ENCODE measurements around the gene SLCO3A1. TPM values are rescaled to one million over a fixed set of nuclear protein-coding genes. Genes with fewer than 3 reads are reported as not detected.

Gene SLCO3A1
- total RNA-seq, 1 donor from 2014 or later: 42.5 TPM

DNA sequence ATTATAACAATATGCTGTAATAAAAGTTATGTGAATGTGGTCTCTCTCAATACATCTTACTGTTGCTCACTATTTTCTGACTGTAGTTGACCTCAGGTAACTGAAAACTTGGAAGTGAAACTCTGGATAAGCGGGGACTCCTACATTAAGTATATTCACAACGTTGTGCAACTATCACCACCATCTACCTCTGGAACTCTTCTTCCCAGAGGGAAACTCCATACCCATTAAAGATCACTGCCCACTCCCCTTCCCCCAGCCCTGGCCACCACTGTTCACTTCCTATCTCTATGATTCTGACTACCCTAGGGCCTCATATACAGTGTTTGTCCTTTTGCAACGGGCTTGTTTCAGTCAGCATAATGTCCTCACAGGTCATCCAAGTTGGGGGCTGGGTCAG lies 20.7 kb downstream of the SLCO3A1 start:
- intact Hi-C loops (cut with DNase I): no loop called here
- H3K4me1 ChIP-seq: peaks cover 31% of the 10 kb centered on the region
- peak overlapping the region; percentile 57 for H3K27ac ChIP-seq

GRCh38 chr15:91874992-91875660 lies 21.6 kb downstream of the SLCO3A1 start:
- H3K4me1 ChIP-seq: peaks cover 21% of the 10 kb centered on the region
- H3K9me3 ChIP-seq: no peaks in the 10 kb centered on the region
- H3K4me3 ChIP-seq: no peak overlapping the region
- no peaks in the 10 kb centered on the region for H3K36me3 ChIP-seq
- no peak for DNase-seq
- H3K27me3 ChIP-seq (ENCODE audit: low read depth): no peaks in the 10 kb centered on the region
- H3K27ac ChIP-seq: peak overlapping the region; percentile 57
- TF ChIP-seq CTCF (IDR thresholded peaks at IDR 0.05): no peak
- intact Hi-C loops (cut with DNase I): no loop called here
- ATAC-seq: peak; percentile 80 to 83

More for the DNA sequence above, 20.7 kb downstream of the SLCO3A1 start:
- Histone ChIP-seq H3K9me3 (no peaks in the 10 kb centered on the region), H3K4me3 (no peak overlapping the region), H3K27me3 (ENCODE audit: low read depth) (no peaks in the 10 kb centered on the region), H3K36me3 (no peaks in the 10 kb centered on the region)
- no peak for TF ChIP-seq CTCF (IDR thresholded peaks at IDR 0.05)
- DNase-seq (no peak), ATAC-seq (no peak)

DNA sequence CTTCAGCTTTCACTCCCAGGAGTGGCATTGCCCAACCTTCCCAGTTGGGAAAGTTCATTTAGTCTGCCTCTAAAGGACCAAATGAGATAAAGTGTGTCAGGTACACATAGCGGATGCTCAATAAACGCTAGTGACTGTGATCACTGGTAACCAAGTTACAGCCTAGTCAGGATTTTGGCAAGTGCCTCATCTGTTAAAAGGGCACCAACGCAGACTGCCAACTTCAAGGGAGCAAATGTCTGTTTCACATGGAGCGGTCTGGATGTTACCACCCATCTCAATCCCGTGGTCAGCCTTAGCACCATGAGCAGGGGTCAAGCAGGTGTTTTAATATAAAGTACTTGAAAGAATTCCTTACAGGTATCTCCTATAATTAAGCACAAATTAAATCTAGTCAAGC lies 22.7 kb downstream of the SLCO3A1 start:
- ATAC-seq: no peak
- no peaks in the 10 kb centered on the region for H3K36me3 ChIP-seq

GRCh38 chr15:91878319-91878870 lies 24.9 kb downstream of the SLCO3A1 start:
- H3K9me3 ChIP-seq: no peaks in the 10 kb centered on the region
- H3K27me3 ChIP-seq (ENCODE audit: low read depth): no peaks in the 10 kb centered on the region
- peaks cover 13% of the 10 kb centered on the region for H3K4me1 ChIP-seq
- intact Hi-C loops (cut with DNase I): no loop called here
- DNase-seq: no peak
- no peaks in the 10 kb centered on the region for H3K36me3 ChIP-seq
- no peak overlapping the region for H3K4me3 ChIP-seq
- no peak overlapping the region for H3K27ac ChIP-seq
- TF ChIP-seq CTCF (IDR thresholded peaks at IDR 0.05): no peak
- ATAC-seq: no peak

More for the DNA sequence above, 22.7 kb downstream of the SLCO3A1 start:
- no peak for DNase-seq
- Histone ChIP-seq H3K4me1 (peaks cover 19% of the 10 kb centered on the region), H3K9me3 (no peaks in the 10 kb centered on the region), H3K27me3 (ENCODE audit: low read depth) (no peaks in the 10 kb centered on the region), H3K27ac (peak overlapping the region; percentile 57), H3K4me3 (no peak overlapping the region)
- TF ChIP-seq CTCF (IDR thresholded peaks at IDR 0.05): no peak
- intact Hi-C loops (cut with DNase I): no loop called here

- no peak overlapping the region for H3K27ac ChIP-seq
- TF ChIP-seq CTCF (IDR thresholded peaks at IDR 0.05): no peak
- ATAC-seq (no peak), DNase-seq (no peak)
- no peak overlapping the region for H3K4me3 ChIP-seq
- no peaks in the 10 kb centered on the region for H3K36me3 ChIP-seq
- H3K4me1 ChIP-seq: peaks cover 13% of the 10 kb centered on the region
- no peaks in the 10 kb centered on the region for H3K9me3 ChIP-seq
- intact Hi-C loops (cut with DNase I): no loop called here
- H3K27me3 ChIP-seq (ENCODE audit: low read depth): no peaks in the 10 kb centered on the region
These were observed 25.6 kb downstream of the SLCO3A1 start for GRCh38 chr15:91879158-91879557.
